Measurements from ENCODE around the gene RNF126.

The RNF126 gene

DNA sequence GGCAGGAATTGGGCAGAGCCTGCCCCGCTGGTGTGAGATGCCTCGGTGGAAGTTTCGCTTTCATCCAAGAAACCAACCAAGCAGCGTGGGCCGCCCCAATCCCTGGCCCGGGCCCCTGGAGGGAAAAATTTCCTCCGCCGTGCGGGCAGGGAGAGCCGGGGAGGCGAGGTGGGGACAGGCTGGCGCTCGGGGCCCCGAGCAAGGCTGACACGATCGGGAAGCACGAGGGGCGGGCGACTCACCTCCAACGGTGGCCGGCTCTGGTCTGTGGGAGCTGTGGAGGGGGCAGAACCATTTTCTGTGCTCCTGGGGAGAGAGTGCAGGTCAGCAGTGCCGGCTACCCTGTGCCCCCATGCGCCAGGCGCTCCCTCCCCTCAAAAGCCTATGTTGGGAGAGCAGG lies 11.0 kb downstream of the RNF126 start:
- DNase-seq (ENCODE audit: low read depth) = no peak
- H3K4me3 ChIP-seq (ENCODE audit: low read depth, low read length) = no peak overlapping the region
- TF ChIP-seq, protein P1, sequence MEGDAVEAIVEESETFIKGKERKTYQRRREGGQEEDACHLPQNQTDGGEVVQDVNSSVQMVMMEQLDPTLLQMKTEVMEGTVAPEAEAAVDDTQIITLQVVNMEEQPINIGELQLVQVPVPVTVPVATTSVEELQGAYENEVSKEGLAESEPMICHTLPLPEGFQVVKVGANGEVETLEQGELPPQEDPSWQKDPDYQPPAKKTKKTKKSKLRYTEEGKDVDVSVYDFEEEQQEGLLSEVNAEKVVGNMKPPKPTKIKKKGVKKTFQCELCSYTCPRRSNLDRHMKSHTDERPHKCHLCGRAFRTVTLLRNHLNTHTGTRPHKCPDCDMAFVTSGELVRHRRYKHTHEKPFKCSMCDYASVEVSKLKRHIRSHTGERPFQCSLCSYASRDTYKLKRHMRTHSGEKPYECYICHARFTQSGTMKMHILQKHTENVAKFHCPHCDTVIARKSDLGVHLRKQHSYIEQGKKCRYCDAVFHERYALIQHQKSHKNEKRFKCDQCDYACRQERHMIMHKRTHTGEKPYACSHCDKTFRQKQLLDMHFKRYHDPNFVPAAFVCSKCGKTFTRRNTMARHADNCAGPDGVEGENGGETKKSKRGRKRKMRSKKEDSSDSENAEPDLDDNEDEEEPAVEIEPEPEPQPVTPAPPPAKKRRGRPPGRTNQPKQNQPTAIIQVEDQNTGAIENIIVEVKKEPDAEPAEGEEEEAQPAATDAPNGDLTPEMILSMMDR (IDR thresholded peaks at IDR 0.05; ENCODE audit: insufficient read depth, low read depth, low read length, missing control alignments) = no peak

- H3K4me3 ChIP-seq (ENCODE audit: low read depth, low read length) = no peak overlapping the region
- no peak for DNase-seq (ENCODE audit: low read depth)
- TF ChIP-seq, protein P1 (IDR thresholded peaks at IDR 0.05; ENCODE audit: insufficient read depth, low read depth, low read length, missing control alignments) = no peak
Measured at GRCh38 chr19:651114-651818, 11.7 kb downstream of the RNF126 start.

- DNase-seq (ENCODE audit: low read depth) = no peak
- H3K4me3 ChIP-seq (ENCODE audit: low read depth, low read length) = no peak overlapping the region
- TF ChIP-seq, protein P1 (IDR thresholded peaks at IDR 0.05; ENCODE audit: insufficient read depth, low read depth, low read length, missing control alignments) = no peak
Measured at GRCh38 chr19:650121-650520, 12.9 kb downstream of the RNF126 start.

DNA sequence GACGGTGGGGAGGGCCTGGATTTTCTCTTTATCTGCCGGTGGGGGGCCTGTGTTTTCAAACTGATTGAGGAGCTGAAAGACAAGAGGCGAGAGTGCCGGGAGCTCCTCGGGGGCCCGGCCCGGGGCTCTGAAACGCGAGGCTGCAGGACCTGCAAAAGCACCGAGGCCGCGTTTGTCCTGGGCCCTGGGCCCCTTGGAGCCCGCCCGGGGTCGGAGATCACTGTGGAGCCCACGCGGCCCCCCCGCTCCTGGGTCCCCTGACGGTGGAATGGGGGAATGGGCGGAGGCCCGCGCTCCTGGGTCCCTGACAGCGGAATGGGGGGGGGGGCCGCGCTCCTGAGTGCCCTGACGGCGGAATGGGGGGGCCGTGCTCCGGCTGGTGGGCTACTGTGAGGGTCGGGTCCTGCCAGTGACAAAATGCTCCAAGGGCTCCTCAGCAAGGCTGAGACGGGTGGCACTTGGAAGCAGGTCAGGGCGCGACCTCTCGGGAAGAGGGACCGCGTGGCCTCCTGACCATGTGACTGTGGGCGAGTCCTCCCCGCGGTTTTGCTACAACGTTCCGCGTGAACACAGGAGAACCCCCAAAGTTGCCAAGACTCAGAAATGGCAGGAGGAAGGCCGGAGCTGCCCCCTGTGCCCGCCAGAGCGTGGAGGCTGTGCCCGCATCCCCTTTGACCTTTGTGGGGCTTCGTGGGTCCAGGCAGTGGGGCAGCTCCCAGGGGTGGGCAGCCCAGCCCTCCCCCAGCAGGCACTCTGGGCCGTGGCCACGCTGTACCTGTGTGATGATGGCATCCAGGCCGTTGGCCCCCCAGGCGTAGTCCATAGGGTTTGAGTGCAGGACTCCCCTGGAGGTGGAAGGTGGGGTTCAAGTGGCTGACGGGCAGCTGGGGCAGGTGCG lies 13.9 kb downstream of the RNF126 start:
- TF ChIP-seq, protein P1 (IDR thresholded peaks at IDR 0.05; ENCODE audit: insufficient read depth, low read depth, low read length, missing control alignments) = no peak
- no peak for DNase-seq (ENCODE audit: low read depth)
- no peak overlapping the region for H3K4me3 ChIP-seq (ENCODE audit: low read depth, low read length)

DNA sequence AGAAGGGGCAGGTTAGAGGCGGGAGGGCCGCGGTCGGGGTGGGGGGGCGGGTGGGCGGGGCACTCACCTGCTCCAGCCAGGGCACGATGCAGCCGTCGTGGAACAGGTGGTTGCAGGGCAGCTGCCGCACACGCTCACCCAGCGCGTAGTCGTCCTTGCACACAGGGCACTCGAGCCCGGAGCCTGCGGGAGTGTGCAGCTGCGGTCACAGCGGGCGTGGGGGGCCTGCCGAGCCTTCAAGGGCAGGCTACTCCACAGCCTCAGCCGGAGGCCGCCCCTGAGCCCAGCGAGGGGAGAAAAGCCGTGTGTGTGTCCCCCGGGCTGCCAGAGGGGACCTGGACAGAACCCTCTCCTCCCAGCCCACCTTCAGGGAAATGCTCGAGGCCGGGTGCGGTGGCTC lies 14.7 kb downstream of the RNF126 start:
- H3K4me3 ChIP-seq (ENCODE audit: low read depth, low read length) = no peak overlapping the region
- no peak for DNase-seq (ENCODE audit: low read depth)
- TF ChIP-seq, protein P1 (IDR thresholded peaks at IDR 0.05; ENCODE audit: insufficient read depth, low read depth, low read length, missing control alignments) = no peak

DNA sequence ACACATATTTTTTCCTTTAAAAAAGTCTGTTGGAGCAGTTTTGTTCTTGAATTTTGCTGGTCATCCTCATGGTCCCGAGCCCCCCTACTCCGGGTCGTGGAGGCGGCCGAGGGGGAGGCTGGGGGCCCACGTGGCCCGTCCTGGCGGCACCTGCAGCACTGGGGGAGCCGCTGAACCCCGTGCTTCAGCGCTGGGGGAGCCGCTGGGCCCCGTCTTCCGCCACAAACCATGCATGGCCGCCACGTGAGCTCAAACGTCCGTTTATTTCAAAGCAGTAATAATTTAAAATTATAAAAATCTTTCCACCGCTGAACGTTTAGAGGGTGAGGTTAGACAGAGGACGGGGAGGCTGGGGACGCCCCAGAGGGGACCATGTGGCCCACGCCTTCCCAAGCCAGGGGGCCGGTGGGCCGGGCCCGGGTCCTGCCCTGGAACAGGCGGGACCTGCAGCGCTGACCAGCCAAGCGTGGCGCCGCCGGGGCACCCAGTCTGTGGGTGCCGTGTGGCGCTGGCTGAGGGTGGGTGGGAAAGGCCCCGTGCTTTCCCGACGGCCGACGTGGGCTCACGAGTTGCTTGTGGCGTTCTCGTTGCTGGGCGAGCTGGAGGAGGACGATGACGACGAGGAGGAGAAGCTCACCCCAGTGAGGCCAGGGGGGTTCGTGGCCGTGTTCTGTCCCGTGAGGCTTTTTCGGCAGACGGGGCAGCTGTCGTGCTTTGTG lies 15.3 kb downstream of the RNF126 start:
- no peak for DNase-seq (ENCODE audit: low read depth)
- TF ChIP-seq, protein P1 (IDR thresholded peaks at IDR 0.05; ENCODE audit: insufficient read depth, low read depth, low read length, missing control alignments) = no peak
- H3K4me3 ChIP-seq (ENCODE audit: low read depth, low read length) = no peak overlapping the region
